Memory B cell (primary cell): ENCODE results near the gene UROD.
A peak's percentile ranks its signal among the peaks of the same experiment; 100 is the strongest.

Experiments
- ATAC-seq: fragments of 150-1000 bp; cut with Tn5 transposase; 2 replicates; pipeline ENCODE4 v1.10.0; 2021; ENCODE audit warnings: low read depth, mild to moderate bottlenecking, moderate library complexity
- DNase-seq, 2 donors: peaks; one replicate each; pipeline ENCODE4 v3.0.0; 2022; ENCODE audit warnings: low spot score in 2 of 2
- H3K27ac Mint-ChIP-seq: one replicate; pipeline ENCODE4 v1.8.0; 2022; ENCODE audit warnings: mild to moderate bottlenecking, moderate library complexity, mixed read lengths
- H3K27me3 Mint-ChIP-seq: one replicate; pipeline ENCODE4 v1.8.0; 2022; ENCODE audit warnings: mixed read lengths
- H3K36me3 Mint-ChIP-seq: one replicate; pipeline ENCODE4 v1.8.0; 2022; ENCODE audit warnings: mild to moderate bottlenecking, mixed read lengths
- H3K4me1 Mint-ChIP-seq: one replicate; pipeline ENCODE4 v1.8.0; 2022; ENCODE audit warnings: mixed read lengths
- H3K4me3 Mint-ChIP-seq: one replicate; pipeline ENCODE4 v1.8.0; 2022; ENCODE audit warnings: mild to moderate bottlenecking, moderate library complexity, mixed read lengths
- H3K9me3 Mint-ChIP-seq: one replicate; pipeline ENCODE4 v1.8.0; 2022; ENCODE audit warnings: mixed read lengths

Gene UROD

GRCh38 chr1:45013551-45014209, 1.6 kb downstream of the UROD start:
- Mint-ChIP-seq H3K4me1 (peaks cover 34% of the 10 kb centered on the region), H3K4me3 (no peak overlapping the region), H3K9me3 (no peaks in the 10 kb centered on the region), H3K36me3 (peaks cover 12% of the 10 kb centered on the region), H3K27ac (peak overlapping the region; percentile 69), H3K27me3 (no peaks in the 10 kb centered on the region)
- ATAC-seq (no peak), DNase-seq (no peak)

GRCh38 chr1:45014321-45015028, 2.4 kb downstream of the UROD start:
- peak overlapping the region; percentile 31 for H3K4me3 Mint-ChIP-seq
- H3K4me1 Mint-ChIP-seq, result peaks cover 30% of the 10 kb centered on the region
- H3K27ac Mint-ChIP-seq, result peak overlapping the region; percentile 69
- no peaks in the 10 kb centered on the region for H3K27me3 Mint-ChIP-seq
- peak; percentile 30 for ATAC-seq
- DNase-seq, result peak; percentile 77 to 80
- no peaks in the 10 kb centered on the region for H3K9me3 Mint-ChIP-seq
- H3K36me3 Mint-ChIP-seq, result peaks cover 5% of the 10 kb centered on the region

GRCh38 chr1:45015683-45016082, 3.6 kb downstream of the UROD start:
- no peak for DNase-seq
- Mint-ChIP-seq H3K27me3 (no peaks in the 10 kb centered on the region), H3K27ac (no peak overlapping the region)

GRCh38 chr1:45016090-45016697, 4.1 kb downstream of the UROD start:
- Mint-ChIP-seq H3K27me3 (no peaks in the 10 kb centered on the region), H3K36me3 (peaks cover 5% of the 10 kb centered on the region), H3K27ac (no peak overlapping the region)

More at GRCh38 chr1:45015683-45016082, 3.6 kb downstream of the UROD start:
- no peak overlapping the region for H3K4me3 Mint-ChIP-seq
- H3K4me1 Mint-ChIP-seq, result peaks cover 21% of the 10 kb centered on the region
- H3K36me3 Mint-ChIP-seq, result peaks cover 5% of the 10 kb centered on the region
- H3K9me3 Mint-ChIP-seq, result no peaks in the 10 kb centered on the region
- no peak for ATAC-seq

GRCh38 chr1:45016767-45017166, 4.7 kb downstream of the UROD start:
- Mint-ChIP-seq H3K27ac (no peak overlapping the region), H3K4me1 (peaks cover 14% of the 10 kb centered on the region), H3K36me3 (peaks cover 5% of the 10 kb centered on the region), H3K9me3 (no peaks in the 10 kb centered on the region), H3K27me3 (no peaks in the 10 kb centered on the region), H3K4me3 (no peak overlapping the region)
- no peak for DNase-seq
- no peak for ATAC-seq

More at GRCh38 chr1:45016090-45016697, 4.1 kb downstream of the UROD start:
- ATAC-seq (no peak), DNase-seq (no peak)
- Mint-ChIP-seq H3K9me3 (no peaks in the 10 kb centered on the region), H3K4me3 (no peak overlapping the region), H3K4me1 (peaks cover 20% of the 10 kb centered on the region)

GRCh38 chr1:45018599-45019230, 6.7 kb downstream of the UROD start:
- ATAC-seq (peak; percentile 87), DNase-seq (peak; percentile 36 to 54)
- no peaks in the 10 kb centered on the region for H3K27me3 Mint-ChIP-seq
- no peak overlapping the region for H3K4me3 Mint-ChIP-seq
- H3K9me3 Mint-ChIP-seq, result no peaks in the 10 kb centered on the region
- peaks cover 9% of the 10 kb centered on the region for H3K4me1 Mint-ChIP-seq
- H3K36me3 Mint-ChIP-seq, result peaks cover 5% of the 10 kb centered on the region
- no peak overlapping the region for H3K27ac Mint-ChIP-seq

GRCh38 chr1:45023663-45024062, 11.6 kb downstream of the UROD start:
- Mint-ChIP-seq H3K9me3 (no peaks in the 10 kb centered on the region), H3K27ac (no peak overlapping the region), H3K4me1 (no peaks in the 10 kb centered on the region), H3K36me3 (no peaks in the 10 kb centered on the region), H3K27me3 (no peaks in the 10 kb centered on the region), H3K4me3 (no peak overlapping the region)
- no peak for ATAC-seq
- DNase-seq, result no peak

- no peak overlapping the region for H3K27ac Mint-ChIP-seq
- ATAC-seq (no peak), DNase-seq (no peak)
- H3K4me1 Mint-ChIP-seq, result no peaks in the 10 kb centered on the region
- H3K9me3 Mint-ChIP-seq, result no peaks in the 10 kb centered on the region
- H3K4me3 Mint-ChIP-seq, result no peak overlapping the region
- no peaks in the 10 kb centered on the region for H3K27me3 Mint-ChIP-seq
- H3K36me3 Mint-ChIP-seq, result no peaks in the 10 kb centered on the region
Observed at GRCh38 chr1:45026446-45026845, 14.4 kb downstream of the UROD start.

- H3K27me3 Mint-ChIP-seq, result no peaks in the 10 kb centered on the region
- no peak for ATAC-seq
- H3K9me3 Mint-ChIP-seq, result no peaks in the 10 kb centered on the region
- H3K27ac Mint-ChIP-seq, result no peak overlapping the region
- no peaks in the 10 kb centered on the region for H3K36me3 Mint-ChIP-seq
- peaks cover 5% of the 10 kb centered on the region for H3K4me1 Mint-ChIP-seq
- H3K4me3 Mint-ChIP-seq, result no peak overlapping the region
- DNase-seq, result no peak
Observed at GRCh38 chr1:45032837-45033236, 20.8 kb downstream of the UROD start.

- Mint-ChIP-seq H3K27me3 (no peaks in the 10 kb centered on the region), H3K27ac (no peak overlapping the region), H3K9me3 (no peaks in the 10 kb centered on the region), H3K36me3 (peaks cover 2% of the 10 kb centered on the region), H3K4me3 (no peak overlapping the region), H3K4me1 (peaks cover 5% of the 10 kb centered on the region)
- no peak for DNase-seq
- ATAC-seq, result peak; percentile 80
Observed at GRCh38 chr1:45033356-45033755, 21.3 kb downstream of the UROD start.

GRCh38 chr1:45035631-45036301, 23.7 kb downstream of the UROD start:
- Mint-ChIP-seq H3K9me3 (no peaks in the 10 kb centered on the region), H3K27ac (no peak overlapping the region), H3K4me1 (peaks cover 5% of the 10 kb centered on the region), H3K36me3 (peaks cover 2% of the 10 kb centered on the region), H3K27me3 (no peaks in the 10 kb centered on the region), H3K4me3 (no peak overlapping the region)
- no peak for ATAC-seq
- no peak for DNase-seq

- Mint-ChIP-seq H3K9me3 (no peaks in the 10 kb centered on the region), H3K4me1 (peaks cover 5% of the 10 kb centered on the region), H3K4me3 (no peak overlapping the region), H3K27me3 (no peaks in the 10 kb centered on the region), H3K36me3 (peaks cover 6% of the 10 kb centered on the region), H3K27ac (no peak overlapping the region)
- DNase-seq (no peak), ATAC-seq (no peak)
Observed at GRCh38 chr1:45037456-45037855, 25.4 kb downstream of the UROD start.

GRCh38 chr1:45038240-45038639, 26.2 kb downstream of the UROD start:
- Mint-ChIP-seq H3K27ac (no peak overlapping the region), H3K36me3 (peaks cover 7% of the 10 kb centered on the region), H3K4me1 (peaks cover 3% of the 10 kb centered on the region), H3K27me3 (no peaks in the 10 kb centered on the region), H3K9me3 (no peaks in the 10 kb centered on the region), H3K4me3 (no peak overlapping the region)
- ATAC-seq (no peak), DNase-seq (no peak)
